ENCODE measurements around the gene DMRTC2.

The DMRTC2 gene

GRCh38 chr19:41845001-41845050 is at the start of gene DMRTC2:
Gene DMRTC2, plus strand, starts transcription at chr19:41845042. Its CDS starts 2,387 bp downstream, at chr19:41847429.
- DNase-seq, result no peak

DNA sequence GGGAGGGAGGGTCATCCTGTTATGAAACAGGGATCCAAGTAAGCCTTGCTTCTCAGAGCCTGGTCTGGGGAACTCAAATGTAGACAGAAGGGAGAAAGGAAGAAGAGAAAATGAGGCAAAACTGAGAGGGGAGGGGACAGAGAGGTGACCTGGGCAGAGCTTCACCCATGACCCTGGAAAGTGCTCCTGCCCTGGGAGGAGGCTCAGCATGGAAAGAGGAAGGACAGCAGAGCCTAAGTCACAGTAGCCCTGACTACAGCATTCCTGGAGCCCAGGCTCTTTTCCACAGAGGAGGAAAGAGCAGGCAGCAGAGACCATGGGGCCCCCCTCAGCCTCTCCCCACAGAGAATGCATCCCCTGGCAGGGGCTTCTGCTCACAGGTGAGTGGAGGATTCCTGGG is 48.5 kb upstream of the DMRTC2 start, which contains the start of gene CEACAM3:
Gene CEACAM3 (plus strand): TSS at position 226 of the 400 bp plus-strand sequence. CDS start 91 bp downstream, at position 317.
- DNase-seq, result no peak

GRCh38 chr19:41796901-41797300 is 47.9 kb upstream of the DMRTC2 start:
- DNase-seq, result no peak

DNA sequence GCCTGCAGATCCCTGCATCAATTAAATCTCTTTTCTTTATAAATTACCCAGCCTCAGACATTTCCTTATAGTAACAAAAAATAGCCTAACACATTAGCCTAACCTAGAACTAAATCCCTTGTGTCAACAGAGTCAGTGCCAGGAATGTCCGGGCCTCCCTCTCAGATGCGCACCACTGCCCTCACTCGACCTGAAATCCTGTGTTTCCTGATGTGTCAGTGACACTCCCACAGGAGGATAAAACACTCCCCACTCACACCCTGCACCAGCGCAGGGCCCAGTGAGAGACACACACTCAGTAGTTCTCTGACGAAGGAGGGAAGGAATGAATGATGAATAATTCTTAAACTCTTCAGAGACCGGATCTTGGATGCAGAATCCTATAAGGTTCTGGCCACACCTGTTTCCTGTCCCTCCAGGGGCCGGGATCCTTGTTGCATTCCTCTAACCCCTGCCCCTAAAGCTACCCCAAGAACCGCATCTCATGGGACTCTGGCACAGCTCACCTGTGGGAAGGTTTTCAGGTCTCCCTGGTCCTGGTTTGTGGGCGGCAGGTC is 45.3 kb upstream of the DMRTC2 start:
- no peak for DNase-seq

GRCh38 chr19:41801031-41801430 is 43.8 kb upstream of the DMRTC2 start:
- no peak for DNase-seq

DNA sequence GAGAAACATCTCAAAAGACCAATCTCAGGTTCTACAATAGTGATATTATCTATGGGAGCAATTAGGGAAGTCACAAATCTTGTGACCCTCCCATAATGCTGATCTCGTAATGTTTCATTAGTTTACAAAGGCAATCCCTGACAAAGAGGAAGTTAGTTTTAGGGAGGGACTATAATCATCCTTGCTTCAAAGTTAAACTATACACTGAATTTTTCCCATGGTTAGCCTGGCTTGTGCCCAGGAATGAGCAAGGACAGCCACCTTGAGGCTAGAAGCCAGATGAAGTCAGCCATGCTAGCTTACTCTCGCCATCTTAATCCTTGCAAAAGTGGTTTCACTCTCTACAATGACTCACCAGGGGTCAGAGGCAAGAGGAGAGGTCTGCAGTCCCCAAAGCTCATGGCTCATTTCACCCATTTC is 43.0 kb upstream of the DMRTC2 start:
- no peak for DNase-seq

GRCh38 chr19:41802770-41803169 is 42.1 kb upstream of the DMRTC2 start:
- no peak for DNase-seq

- no peak for DNase-seq
Observed at GRCh38 chr19:41804336-41804735, 40.5 kb upstream of the DMRTC2 start.

- no peak for DNase-seq
Observed at GRCh38 chr19:41807176-41807575, 37.7 kb upstream of the DMRTC2 start.

- DNase-seq, result no peak
Observed at GRCh38 chr19:41808663-41809566, 35.9 kb upstream of the DMRTC2 start.

- no peak for DNase-seq
Observed at GRCh38 chr19:41810301-41810700, 34.5 kb upstream of the DMRTC2 start.

DNA sequence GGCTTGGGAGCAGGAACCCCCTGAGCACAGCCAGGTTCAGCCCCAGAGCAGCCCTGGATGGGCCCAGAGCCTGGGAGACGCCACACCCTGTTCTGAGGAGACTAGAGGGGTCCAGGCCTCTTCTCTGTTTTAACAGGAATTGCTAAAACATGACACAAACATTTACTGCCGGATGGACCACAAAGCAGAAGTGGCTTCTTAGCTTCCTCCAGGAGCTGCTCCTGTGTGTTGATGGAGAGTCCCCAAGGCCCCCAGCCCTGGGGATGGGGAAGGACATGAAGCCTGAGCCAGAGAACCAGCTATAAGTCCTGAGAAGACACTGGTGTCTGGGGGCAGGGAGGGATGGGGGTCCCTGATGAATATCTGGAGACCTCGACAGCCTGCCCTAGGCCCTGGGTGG is 33.8 kb upstream of the DMRTC2 start:
- no peak for DNase-seq

DNA sequence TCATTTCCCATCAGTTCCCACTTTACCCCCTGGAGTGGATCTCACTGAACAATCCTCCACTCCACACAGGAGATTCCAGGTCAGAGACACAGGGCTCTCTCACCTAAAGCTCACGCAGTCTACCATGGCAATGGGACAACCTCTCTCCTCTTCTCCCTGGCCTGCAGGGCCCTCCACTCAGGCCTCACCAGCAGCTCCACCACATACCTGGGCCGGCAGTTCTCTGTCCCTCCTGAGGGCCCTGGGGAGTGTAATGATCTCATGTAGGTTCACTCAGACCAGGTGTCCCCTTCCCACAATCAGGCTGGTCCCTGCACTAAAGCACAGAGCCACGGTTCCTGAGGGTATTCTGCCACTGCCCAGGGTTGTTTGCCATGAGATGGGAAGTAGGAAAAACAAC is 32.9 kb upstream of the DMRTC2 start:
- no peak for DNase-seq

- DNase-seq, result no peak
Observed at GRCh38 chr19:41813911-41814310, 30.9 kb upstream of the DMRTC2 start.

DNA sequence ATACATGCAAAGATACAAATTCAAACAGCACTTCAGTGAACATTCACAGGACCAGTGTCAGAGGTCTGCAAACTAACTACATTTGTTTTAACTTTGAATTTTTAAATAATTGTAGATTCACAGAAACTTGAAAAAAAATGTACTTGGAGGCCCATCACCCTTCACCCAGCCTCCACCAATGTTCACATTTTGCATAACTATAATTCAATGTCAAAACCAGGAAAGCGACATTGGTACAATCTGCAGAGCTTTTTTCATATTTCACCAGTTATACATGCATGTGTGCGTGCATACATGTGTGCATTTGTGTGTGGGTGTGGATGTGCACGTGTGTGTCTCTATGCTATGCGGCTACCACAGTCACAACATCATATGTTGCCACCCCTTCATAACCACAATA is 29.5 kb upstream of the DMRTC2 start:
- DNase-seq, result no peak

GRCh38 chr19:41816761-41817160 is 28.1 kb upstream of the DMRTC2 start:
- no peak for DNase-seq

DNA sequence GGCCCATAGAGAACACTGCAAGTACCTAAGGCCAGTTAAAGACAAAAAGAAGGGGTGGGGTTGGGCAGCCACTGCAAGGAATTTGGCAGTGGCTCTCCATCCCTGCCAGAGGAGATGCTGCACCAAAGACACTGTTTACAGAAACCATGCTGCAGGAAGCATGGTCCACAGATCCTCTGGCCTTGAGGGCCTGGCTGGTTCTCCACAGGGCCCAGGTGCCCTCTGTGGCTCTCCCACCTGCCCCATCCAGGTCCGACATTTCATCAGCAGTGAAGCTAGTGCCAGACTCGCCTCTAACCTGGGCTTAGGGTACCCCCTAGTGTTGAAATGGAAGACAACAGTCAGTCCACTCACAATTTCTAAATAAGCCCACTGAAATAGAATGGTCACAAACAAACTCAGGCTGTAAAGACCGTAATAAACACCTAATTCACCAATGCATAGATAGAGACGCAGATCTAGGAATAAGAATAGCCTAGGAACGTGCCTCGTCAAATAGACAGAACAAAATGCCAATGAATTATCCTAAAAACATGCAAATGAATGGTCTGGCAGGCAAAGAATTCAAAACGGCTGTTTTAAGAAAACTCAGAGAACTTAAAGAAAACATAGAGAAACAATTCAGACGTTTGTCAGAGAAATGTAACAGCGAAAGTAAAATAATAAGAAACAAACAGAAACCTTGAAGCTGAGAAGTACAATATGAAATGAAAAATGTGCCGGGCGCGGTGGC is 23.7 kb upstream of the DMRTC2 start:
- no peak for DNase-seq

DNA sequence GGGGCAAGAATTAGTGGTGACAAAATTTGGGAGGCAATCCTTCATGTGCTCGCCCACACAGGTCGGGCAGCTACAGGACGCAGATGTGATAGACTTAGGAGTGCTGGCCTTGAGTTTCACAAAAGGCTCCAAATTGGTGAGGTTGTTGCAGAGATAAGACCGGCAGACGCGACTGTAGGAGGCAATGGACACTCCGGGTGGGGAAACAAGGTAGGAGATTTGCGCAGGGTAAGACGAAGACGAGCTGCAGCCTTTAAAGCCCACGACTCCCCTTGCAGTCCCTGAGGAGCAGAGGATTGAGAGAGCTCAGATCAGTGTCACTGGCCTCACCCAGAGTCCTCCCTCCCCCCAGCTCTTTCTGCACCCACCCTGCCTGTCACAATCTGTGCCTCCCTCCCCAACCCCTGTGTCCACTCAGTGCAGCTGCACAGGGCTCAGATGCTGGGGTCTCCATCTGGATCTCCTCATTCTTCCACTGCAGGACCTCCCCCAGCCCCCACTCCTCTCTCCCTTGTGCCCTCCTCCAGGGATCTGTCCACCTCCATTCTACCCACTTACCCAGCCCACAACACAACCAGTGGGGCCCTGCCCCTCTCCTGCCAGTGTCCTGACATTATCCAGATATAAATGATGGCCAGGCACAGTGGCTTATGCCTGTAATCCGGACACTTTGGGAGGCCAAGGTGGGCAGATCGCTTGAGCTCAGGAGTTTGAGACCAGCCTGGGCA is 6.7 kb upstream of the DMRTC2 start:
- no peak for DNase-seq

GRCh38 chr19:41839211-41839610 is 5.6 kb upstream of the DMRTC2 start:
- DNase-seq, result no peak

- no peak for DNase-seq
Observed at GRCh38 chr19:41843371-41843770, 1.5 kb upstream of the DMRTC2 start.

DNA sequence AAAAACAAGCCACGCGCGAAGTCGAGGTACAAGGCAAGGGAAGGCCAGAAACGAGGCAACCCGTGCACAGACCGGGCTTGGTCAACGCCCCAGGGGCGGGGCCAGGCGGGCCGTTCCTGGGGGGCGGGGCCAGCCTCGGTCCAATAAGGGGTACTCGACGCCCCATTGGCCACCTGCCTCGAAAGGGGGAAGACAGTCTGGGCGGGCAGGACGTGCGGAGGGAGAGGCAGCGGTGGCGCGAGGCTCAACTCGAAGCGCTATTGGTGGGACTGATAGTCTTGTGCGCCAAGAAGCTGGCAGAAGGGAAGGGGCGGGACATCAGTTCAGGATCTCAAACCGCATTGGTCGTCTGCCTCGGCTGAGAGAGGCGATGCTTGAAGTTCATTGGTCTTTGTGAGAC is 241 bp upstream of the DMRTC2 start, which contains the start of gene LYPD4:
Gene LYPD4 (minus strand): TSS at position 83 of the 400 bp plus-strand sequence. CDS start 5,398 bp downstream, outside the sequence.
- no peak for DNase-seq

- no peak for DNase-seq
Observed at GRCh38 chr19:41845051-41845590, 279 bp downstream of the DMRTC2 start.
